ENCODE measurements around the gene UPK3B. TPM values are rescaled to one million over a fixed set of nuclear protein-coding genes. Genes with fewer than 3 reads are reported as not detected.
"Not testable (repeated sequence)": the region's sequence is repeated elsewhere in the genome, so short reads cannot be mapped to it uniquely, and the experiment has no call there.

UPK3B gene
- total RNA-seq, 1 donor, result 1.4 TPM

DNA sequence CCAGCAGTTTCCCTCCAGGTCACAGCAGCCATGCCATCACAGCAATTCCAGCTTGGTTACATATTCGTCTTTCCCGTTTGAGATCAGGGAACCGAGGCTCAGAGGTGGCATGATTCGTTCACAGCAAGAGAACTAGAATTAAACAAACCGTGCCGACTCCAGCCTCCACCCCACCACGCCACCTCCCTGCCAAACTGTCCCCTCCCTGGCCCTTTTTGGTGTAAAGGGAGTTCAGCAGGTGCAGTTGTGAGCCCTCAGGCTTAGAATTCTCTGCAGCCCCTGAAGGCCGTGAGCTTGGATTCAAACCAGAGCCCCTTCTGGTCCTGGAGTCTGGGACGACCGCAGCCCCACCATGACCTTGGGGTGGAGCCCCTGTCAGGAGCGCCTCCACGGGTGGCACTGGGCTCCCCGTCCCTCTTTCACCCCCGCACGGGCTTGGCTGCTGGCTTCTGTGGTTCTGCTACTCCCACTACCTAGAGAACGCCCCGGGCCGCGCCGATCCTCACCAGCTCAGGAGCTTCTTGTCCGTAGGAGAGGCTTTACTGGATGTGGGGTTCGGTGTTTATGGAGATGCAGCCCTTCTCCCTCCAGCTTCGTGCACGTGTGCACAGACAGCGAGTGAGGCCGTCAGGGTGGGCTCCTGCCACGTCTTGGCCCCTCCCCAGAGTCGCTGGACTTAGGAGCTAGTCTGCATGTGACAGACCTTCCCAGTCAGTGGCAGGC, 11.0 kb upstream of the UPK3B start:
- H3K4me1 ChIP-seq (ENCODE audit: insufficient read depth, low read length); H3K4me3 ChIP-seq (ENCODE audit: insufficient read depth, low read length); H2AFZ ChIP-seq (ENCODE audit: low read length); H3K27me3 ChIP-seq (ENCODE audit: insufficient read depth, low read length); H4K20me1 ChIP-seq (ENCODE audit: insufficient read depth, low read length); H3K9me3 ChIP-seq (ENCODE audit: low read depth, low read length); H3K36me3 ChIP-seq (ENCODE audit: insufficient read depth, low read length); H3K79me2 ChIP-seq (ENCODE audit: insufficient read depth, low read length); H3K4me2 ChIP-seq (ENCODE audit: insufficient read depth, low read length); H3K27ac ChIP-seq (ENCODE audit: low read depth, low read length); DNase-seq (ENCODE audit: insufficient read length, low spot score, missing footprints): not testable (repeated sequence)

DNA sequence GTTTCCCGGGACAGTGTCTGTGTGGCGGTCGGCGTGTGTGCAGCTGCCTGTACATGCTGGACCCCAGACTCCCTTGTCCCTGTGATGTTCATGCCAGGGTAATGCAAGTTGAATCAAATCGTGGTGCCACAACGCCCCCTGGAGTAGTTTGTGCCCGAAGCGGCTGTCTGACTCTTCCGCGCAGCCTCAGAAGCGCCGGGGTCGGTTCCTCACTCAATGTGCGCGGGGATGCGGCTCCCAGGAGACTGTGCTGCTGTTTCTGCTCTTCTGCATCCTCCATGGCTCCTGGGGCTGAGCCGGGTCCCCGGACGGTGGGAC, 10.5 kb upstream of the UPK3B start:
- H4K20me1 ChIP-seq (ENCODE audit: insufficient read depth, low read length); H3K9me3 ChIP-seq (ENCODE audit: low read depth, low read length); H3K36me3 ChIP-seq (ENCODE audit: insufficient read depth, low read length); H3K27ac ChIP-seq (ENCODE audit: low read depth, low read length); H3K4me1 ChIP-seq (ENCODE audit: insufficient read depth, low read length); H3K4me3 ChIP-seq (ENCODE audit: insufficient read depth, low read length); H2AFZ ChIP-seq (ENCODE audit: low read length); H3K79me2 ChIP-seq (ENCODE audit: insufficient read depth, low read length); H3K4me2 ChIP-seq (ENCODE audit: insufficient read depth, low read length); H3K27me3 ChIP-seq (ENCODE audit: insufficient read depth, low read length); DNase-seq (ENCODE audit: insufficient read length, low spot score, missing footprints): not testable (repeated sequence)

DNA sequence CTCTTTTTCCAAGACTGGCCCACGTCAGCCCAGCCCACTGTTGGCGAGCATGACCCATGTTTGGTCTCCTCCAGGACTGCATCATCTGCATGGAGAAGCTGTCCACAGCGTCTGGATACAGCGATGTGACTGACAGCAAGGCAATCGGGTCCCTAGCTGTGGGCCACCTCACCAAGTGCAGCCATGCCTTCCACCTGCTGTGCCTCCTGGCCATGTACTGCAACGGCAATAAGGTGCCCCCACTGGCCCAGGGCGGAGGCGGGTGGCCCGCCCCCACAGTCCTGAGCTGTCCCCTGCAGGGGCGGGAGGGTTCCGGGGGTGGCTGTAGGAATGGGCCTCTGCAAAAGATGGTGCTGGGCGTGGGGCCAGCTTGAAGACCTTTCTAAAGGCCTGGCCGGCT, 8.1 kb upstream of the UPK3B start:
- not testable (repeated sequence) for H3K27ac ChIP-seq (ENCODE audit: low read depth, low read length); H4K20me1 ChIP-seq (ENCODE audit: insufficient read depth, low read length); H3K36me3 ChIP-seq (ENCODE audit: insufficient read depth, low read length); H3K27me3 ChIP-seq (ENCODE audit: insufficient read depth, low read length); H3K79me2 ChIP-seq (ENCODE audit: insufficient read depth, low read length); H3K4me2 ChIP-seq (ENCODE audit: insufficient read depth, low read length); H2AFZ ChIP-seq (ENCODE audit: low read length); H3K4me3 ChIP-seq (ENCODE audit: insufficient read depth, low read length); H3K9me3 ChIP-seq (ENCODE audit: low read depth, low read length); DNase-seq (ENCODE audit: insufficient read length, low spot score, missing footprints); H3K4me1 ChIP-seq (ENCODE audit: insufficient read depth, low read length)

DNA sequence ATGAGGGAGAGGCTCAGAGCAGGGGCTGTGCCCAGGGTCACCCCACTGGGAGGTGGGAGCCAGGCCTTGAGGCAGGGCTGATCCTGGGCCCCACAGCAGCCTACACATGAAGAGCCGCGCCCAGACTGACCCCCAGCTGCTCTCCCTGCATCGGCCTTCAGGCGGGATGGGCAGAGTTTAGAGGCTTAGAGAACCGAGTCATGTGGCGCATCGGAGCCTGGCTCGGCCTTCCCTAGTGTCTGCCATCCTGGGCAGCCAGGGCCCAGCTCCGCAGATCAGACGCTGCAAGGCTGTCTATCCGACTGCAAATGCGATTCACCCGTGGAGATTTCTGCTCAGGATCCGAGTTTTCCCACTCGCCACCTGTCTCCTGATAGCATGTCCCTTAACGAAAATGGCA, 7.5 kb upstream of the UPK3B start:
- H2AFZ ChIP-seq (ENCODE audit: low read length); H3K4me1 ChIP-seq (ENCODE audit: insufficient read depth, low read length); H3K4me2 ChIP-seq (ENCODE audit: insufficient read depth, low read length); H3K27ac ChIP-seq (ENCODE audit: low read depth, low read length); H4K20me1 ChIP-seq (ENCODE audit: insufficient read depth, low read length); H3K27me3 ChIP-seq (ENCODE audit: insufficient read depth, low read length); H3K79me2 ChIP-seq (ENCODE audit: insufficient read depth, low read length); H3K9me3 ChIP-seq (ENCODE audit: low read depth, low read length); H3K36me3 ChIP-seq (ENCODE audit: insufficient read depth, low read length); H3K4me3 ChIP-seq (ENCODE audit: insufficient read depth, low read length); DNase-seq (ENCODE audit: insufficient read length, low spot score, missing footprints): not testable (repeated sequence)

DNA sequence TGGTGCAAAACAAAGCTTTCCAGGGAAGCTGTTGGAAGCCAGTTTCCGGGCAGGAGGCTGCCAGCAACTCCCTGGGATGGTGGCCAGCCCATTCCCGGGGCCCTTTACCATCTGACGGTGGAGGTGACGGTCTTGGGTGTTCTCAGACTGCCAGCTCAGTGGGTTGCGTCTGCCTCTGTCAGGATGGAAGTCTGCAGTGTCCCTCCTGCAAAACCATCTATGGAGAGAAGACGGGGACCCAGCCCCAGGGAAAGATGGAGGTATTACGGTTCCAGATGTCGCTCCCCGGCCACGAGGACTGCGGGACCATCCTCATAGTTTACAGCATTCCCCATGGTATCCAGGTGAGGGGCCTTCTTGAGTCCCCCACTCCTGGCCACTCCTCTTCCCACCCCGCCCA, 7.1 kb upstream of the UPK3B start:
- H3K4me1 ChIP-seq (ENCODE audit: insufficient read depth, low read length); H3K36me3 ChIP-seq (ENCODE audit: insufficient read depth, low read length); H3K27me3 ChIP-seq (ENCODE audit: insufficient read depth, low read length); H3K27ac ChIP-seq (ENCODE audit: low read depth, low read length); H3K4me3 ChIP-seq (ENCODE audit: insufficient read depth, low read length); H2AFZ ChIP-seq (ENCODE audit: low read length); H3K79me2 ChIP-seq (ENCODE audit: insufficient read depth, low read length); H4K20me1 ChIP-seq (ENCODE audit: insufficient read depth, low read length); H3K9me3 ChIP-seq (ENCODE audit: low read depth, low read length); H3K4me2 ChIP-seq (ENCODE audit: insufficient read depth, low read length): not testable (repeated sequence)
- peak; percentile 64 for DNase-seq (ENCODE audit: insufficient read length, low spot score, missing footprints)

DNA sequence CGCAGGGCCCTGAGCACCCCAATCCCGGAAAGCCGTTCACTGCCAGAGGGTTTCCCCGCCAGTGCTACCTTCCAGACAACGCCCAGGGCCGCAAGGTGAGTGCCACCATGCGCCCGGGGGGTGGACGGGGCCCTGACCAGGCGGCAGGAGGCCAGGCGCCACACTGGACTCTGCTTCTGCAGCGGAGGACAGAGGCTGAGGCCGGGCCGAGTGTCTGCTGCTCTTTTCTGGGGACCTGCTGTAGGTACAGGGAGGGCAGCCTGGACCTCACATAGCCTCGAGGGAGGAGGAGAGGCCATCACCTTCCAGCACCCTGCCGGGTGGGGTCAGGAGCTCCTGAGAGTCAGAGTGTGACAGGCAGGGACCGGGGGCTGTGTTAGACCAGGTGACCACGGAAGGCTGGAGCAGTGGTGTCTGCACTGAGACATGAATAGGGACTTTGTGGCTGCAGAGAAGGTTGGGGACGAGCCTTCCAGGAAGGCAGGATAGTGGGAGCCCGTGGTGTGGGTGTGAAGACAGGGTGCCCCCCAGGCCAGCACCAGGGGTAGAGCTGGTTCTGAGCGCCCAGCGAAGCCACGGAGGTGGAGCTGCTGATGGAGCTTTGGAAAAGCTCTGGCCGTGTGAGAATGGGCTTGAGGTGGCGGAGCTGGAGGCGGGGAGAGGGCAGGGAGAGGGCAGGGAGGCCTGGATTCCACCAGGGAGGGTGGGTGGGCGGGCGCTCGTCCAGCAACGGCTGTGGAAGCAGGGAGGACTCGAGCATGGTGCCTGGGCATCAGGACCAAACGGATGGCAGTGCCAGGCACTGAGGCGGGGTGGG, 5.8 kb upstream of the UPK3B start:
- not testable (repeated sequence) for H3K4me3 ChIP-seq (ENCODE audit: insufficient read depth, low read length); H3K4me2 ChIP-seq (ENCODE audit: insufficient read depth, low read length); H3K4me1 ChIP-seq (ENCODE audit: insufficient read depth, low read length); H3K79me2 ChIP-seq (ENCODE audit: insufficient read depth, low read length); H3K27me3 ChIP-seq (ENCODE audit: insufficient read depth, low read length); H3K9me3 ChIP-seq (ENCODE audit: low read depth, low read length); H4K20me1 ChIP-seq (ENCODE audit: insufficient read depth, low read length); H3K36me3 ChIP-seq (ENCODE audit: insufficient read depth, low read length); H2AFZ ChIP-seq (ENCODE audit: low read length); H3K27ac ChIP-seq (ENCODE audit: low read depth, low read length)
- DNase-seq (ENCODE audit: insufficient read length, low spot score, missing footprints), result peak; percentile 72
